Stimulated activated CD8-positive, alpha-beta memory T cell treated with anti-CD3 and anti-CD28 coated beads, Interleukin-15, amount 100 ng/mL, for 4 hours (primary cell): Measurements from ENCODE around the gene SRRM3.
"Not testable (repeated sequence)": the region's sequence is repeated elsewhere in the genome, so short reads cannot be mapped to it uniquely, and the experiment has no call there.

ENCODE experiments used
- DNase-seq, 2 donors: peaks; one replicate each; pipeline ENCODE4 v3.0.0-alpha.2; 2020; ENCODE audit warnings: low read depth in 2 of 2

The SRRM3 gene

GRCh38 chr7:76315364-76315763 lies 113.7 kb downstream of the SRRM3 start:
- no peak for DNase-seq

- DNase-seq: no peak
Measured at GRCh38 chr7:76316984-76317781, 115.5 kb downstream of the SRRM3 start.

GRCh38 chr7:76317782-76318487 lies 116.2 kb downstream of the SRRM3 start:
- peak; percentile 89 for DNase-seq

GRCh38 chr7:76318488-76319353 lies 117.0 kb downstream of the SRRM3 start:
- no peak for DNase-seq

- no peak for DNase-seq
Measured at GRCh38 chr7:76325092-76325491, 123.4 kb downstream of the SRRM3 start.

- DNase-seq: no peak
Measured at GRCh38 chr7:76325811-76326210, 124.1 kb downstream of the SRRM3 start.

GRCh38 chr7:76326646-76327233 lies 125.0 kb downstream of the SRRM3 start:
- no peak for DNase-seq

GRCh38 chr7:76327610-76328009 lies 125.9 kb downstream of the SRRM3 start:
- DNase-seq: no peak

- no peak for DNase-seq
Measured at GRCh38 chr7:76328389-76328788, 126.7 kb downstream of the SRRM3 start.

- no peak for DNase-seq
Measured at GRCh38 chr7:76329479-76329878, 127.8 kb downstream of the SRRM3 start.

GRCh38 chr7:76330261-76330660 lies 128.6 kb downstream of the SRRM3 start:
- DNase-seq: no peak

GRCh38 chr7:76330673-76331072 lies 129.0 kb downstream of the SRRM3 start:
- no peak for DNase-seq

GRCh38 chr7:76332078-76332477 lies 130.4 kb downstream of the SRRM3 start:
- no peak for DNase-seq

- DNase-seq: no peak
Measured at GRCh38 chr7:76333511-76334101, 131.9 kb downstream of the SRRM3 start.

GRCh38 chr7:76334320-76334967 lies 132.7 kb downstream of the SRRM3 start:
- DNase-seq: no peak

- not testable (repeated sequence) for DNase-seq
Measured at GRCh38 chr7:76335417-76335816, 133.7 kb downstream of the SRRM3 start.

- DNase-seq: no peak
Measured at GRCh38 chr7:76336094-76336493, 134.4 kb downstream of the SRRM3 start.
